ENCODE results near the gene MED29. TPM values are rescaled to one million over a fixed set of nuclear protein-coding genes. Genes with fewer than 3 reads are reported as not detected.

MED29 gene
- total and polyA plus RNA-seq, 4 donors = 17.8 to 77.7 (median 57.2) TPM

DNA sequence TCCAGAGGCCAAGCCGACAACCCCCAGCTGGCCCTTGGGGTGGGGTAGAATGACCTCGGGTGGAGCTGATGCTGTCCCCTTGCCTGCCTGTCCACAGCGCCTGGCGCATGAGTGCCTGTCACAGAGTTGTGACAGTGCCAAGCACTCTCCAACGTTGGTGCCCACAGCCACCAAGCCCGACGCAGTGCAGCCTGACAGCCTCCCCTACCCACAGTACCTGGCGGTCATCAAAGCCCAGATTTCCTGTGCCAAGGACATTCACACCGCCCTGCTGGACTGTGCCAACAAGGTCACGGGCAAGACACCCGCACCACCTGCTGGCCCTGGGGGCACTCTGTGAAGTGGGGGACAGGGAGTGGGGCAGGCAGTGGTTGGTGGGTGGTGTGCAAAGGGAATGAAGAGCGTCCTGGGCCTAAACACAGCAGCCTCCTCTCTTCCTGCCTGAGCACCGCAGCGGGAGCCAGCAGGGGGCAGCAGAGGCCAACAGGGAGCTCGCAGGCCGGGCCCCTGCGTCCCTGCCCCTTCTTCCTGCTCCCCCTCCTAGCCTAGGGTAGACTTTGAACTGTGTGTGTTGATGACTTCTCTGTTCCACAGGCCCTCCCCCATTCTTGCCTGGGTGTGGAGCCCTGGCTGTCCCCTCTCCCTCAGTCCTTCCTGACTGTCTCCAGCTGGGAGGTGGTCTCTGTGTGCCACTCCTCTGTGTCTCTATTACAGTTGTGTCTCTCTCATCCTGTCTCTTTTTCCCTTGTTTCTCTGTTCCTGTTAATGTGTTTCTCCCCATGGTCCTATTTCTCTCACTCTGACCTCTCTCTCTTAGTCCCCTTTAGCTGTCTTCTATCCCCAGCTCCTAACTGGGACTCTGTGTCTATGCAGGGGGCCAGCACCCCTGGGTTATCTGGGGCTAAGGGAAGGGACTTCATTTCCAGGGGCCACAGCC lies 6.5 kb downstream of the MED29 start:
- Histone ChIP-seq H3K27ac (ENCODE audit: low read depth, low read length) (peak overlapping the region; percentile 62), H3K4me3 (ENCODE audit: low read depth, low read length) (no peak overlapping the region)

DNA sequence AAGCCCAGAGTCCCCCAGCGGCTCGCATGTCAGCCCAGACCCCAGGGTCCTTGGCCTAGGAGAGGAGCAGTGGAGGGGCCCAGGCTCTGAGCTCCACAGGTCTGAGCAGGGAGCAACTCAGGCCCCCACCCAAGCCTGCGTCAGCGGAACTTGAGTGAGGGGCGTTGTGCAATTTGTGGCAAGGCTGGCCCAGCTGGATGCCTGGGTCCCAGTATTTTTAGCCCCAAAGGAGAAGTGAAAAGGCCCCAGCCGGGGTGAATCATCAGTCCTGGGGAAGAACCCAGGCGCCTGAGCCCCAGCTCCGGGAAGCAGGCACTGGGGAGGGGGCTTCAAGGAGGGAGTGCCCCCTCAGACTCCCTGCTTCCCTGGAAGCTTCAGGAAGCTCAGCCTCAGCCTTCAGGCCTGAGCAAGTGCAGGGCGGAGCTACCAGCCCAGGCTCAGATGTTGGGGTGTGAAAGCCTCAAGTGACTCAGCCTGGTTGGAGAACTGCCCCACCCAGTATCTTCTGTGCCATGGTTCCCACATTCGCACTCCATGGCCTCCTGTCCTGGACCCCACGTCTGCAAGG lies 7.2 kb downstream of the MED29 start:
- 93% methylated on average over 11 of the region's 11 CpGs for WGBS (ENCODE audit: insufficient coverage)
- Histone ChIP-seq H3K27ac (ENCODE audit: low read depth, low read length) (no peak overlapping the region), H3K4me3 (ENCODE audit: low read depth, low read length) (no peak overlapping the region), H3K9me3 (ENCODE audit: control insufficient read depth, insufficient read depth, low read length) (no peaks in the 10 kb centered on the region), H3K27me3 (ENCODE audit: control insufficient read depth, insufficient read depth, low read length) (peaks cover 1% of the 10 kb centered on the region), H3K36me3 (ENCODE audit: control insufficient read depth, insufficient read depth, low read length) (peaks cover 58% of the 10 kb centered on the region), H3K4me1 (ENCODE audit: control insufficient read depth, insufficient read depth, low read length) (peaks cover 31% of the 10 kb centered on the region)
- DNase-seq (ENCODE audit: low read depth in 4 of 6, low spot score in 6 of 6) = no peak

More for the DNA sequence above, 6.5 kb downstream of the MED29 start:
- WGBS (ENCODE audit: insufficient coverage) = 44% methylated on average over 13 of the region's 17 CpGs
- H3K9me3 ChIP-seq (ENCODE audit: control insufficient read depth, insufficient read depth, low read length) = no peaks in the 10 kb centered on the region
- DNase-seq (ENCODE audit: low read depth in 4 of 6, low spot score in 6 of 6) = peak in 2 of 6 donors; percentile 72 to 85
- H3K36me3 ChIP-seq (ENCODE audit: control insufficient read depth, insufficient read depth, low read length) = peaks cover 61% of the 10 kb centered on the region
- no peaks in the 10 kb centered on the region for H3K27me3 ChIP-seq (ENCODE audit: control insufficient read depth, insufficient read depth, low read length)
- peaks cover 23% of the 10 kb centered on the region for H3K4me1 ChIP-seq (ENCODE audit: control insufficient read depth, insufficient read depth, low read length)

DNA sequence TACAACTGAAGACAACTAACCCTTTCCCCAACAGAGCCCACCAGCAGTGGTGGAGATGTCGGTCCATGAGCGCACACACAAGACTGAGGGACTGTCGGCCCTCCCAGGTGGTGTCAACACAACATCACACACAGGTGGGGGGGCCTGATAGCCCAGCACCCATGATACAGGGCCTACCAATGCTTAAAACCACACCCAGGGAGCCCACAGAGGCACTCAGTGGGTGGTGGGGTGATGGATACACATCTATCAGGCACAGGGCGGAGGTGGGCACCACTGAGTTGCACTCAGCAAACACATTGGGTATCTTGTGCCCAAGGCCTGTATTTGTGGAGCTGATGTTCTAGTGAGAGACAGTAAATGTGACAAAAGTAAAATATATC lies 8.5 kb downstream of the MED29 start:
- WGBS (ENCODE audit: insufficient coverage) = 83% methylated on average over 1 of the region's 4 CpGs

DNA sequence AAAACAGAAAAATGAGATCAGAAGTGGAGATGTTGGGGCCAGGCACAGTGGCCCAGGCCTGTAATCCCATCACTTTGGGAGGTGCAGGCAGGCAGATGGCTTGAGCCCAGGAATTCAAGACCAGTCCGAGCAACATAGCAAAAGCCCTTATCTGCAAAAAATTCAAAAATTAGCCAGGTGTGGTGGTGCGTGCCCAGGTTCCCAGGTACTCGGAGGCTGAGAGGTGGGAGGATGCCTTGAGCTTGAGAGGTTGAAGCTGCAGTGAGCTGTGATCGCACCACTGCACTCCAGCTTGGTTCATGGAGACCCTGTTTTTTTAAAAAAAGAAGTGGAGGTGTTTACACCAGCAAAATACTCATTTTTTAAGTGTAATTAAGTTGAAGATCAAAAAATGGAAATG lies 8.9 kb downstream of the MED29 start:
- Histone ChIP-seq H3K9me3 (ENCODE audit: control insufficient read depth, insufficient read depth, low read length) (no peaks in the 10 kb centered on the region), H3K27me3 (ENCODE audit: control insufficient read depth, insufficient read depth, low read length) (peaks cover 6% of the 10 kb centered on the region), H3K27ac (ENCODE audit: low read depth, low read length) (no peak overlapping the region), H3K4me3 (ENCODE audit: low read depth, low read length) (no peak overlapping the region), H3K4me1 (ENCODE audit: control insufficient read depth, insufficient read depth, low read length) (peaks cover 39% of the 10 kb centered on the region), H3K36me3 (ENCODE audit: control insufficient read depth, insufficient read depth, low read length) (peaks cover 43% of the 10 kb centered on the region)
- 86% methylated on average over 2 of the region's 4 CpGs for WGBS (ENCODE audit: insufficient coverage)
- DNase-seq (ENCODE audit: low read depth in 4 of 6, low spot score in 6 of 6) = no peak

More for the DNA sequence above, 8.5 kb downstream of the MED29 start:
- Histone ChIP-seq H3K27me3 (ENCODE audit: control insufficient read depth, insufficient read depth, low read length) (peaks cover 6% of the 10 kb centered on the region), H3K4me1 (ENCODE audit: control insufficient read depth, insufficient read depth, low read length) (peaks cover 39% of the 10 kb centered on the region), H3K4me3 (ENCODE audit: low read depth, low read length) (no peak overlapping the region), H3K27ac (ENCODE audit: low read depth, low read length) (no peak overlapping the region), H3K9me3 (ENCODE audit: control insufficient read depth, insufficient read depth, low read length) (no peaks in the 10 kb centered on the region), H3K36me3 (ENCODE audit: control insufficient read depth, insufficient read depth, low read length) (peaks cover 47% of the 10 kb centered on the region)
- DNase-seq (ENCODE audit: low read depth in 4 of 6, low spot score in 6 of 6) = no peak

DNA sequence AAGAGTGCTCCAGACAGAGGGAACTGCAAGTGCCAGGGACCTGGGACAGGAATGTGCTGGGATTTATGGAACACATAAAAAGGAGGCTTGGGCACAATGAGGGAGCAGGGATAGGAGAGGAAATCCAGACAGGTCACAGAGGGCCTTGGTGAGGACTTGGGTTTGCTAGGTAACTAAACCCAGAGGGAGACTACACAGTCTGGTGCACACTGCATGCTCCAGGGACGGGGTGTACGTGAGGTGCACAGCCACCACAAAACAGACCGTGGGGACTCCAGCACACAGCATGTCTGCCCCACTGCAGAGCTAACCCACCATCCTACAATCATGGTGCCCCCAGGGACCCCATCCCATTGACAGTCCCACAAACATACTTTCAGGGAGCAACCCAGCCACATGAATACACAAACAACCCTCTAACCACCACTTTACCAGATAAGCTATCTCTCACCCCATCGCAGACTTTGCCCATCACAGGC lies 9.9 kb downstream of the MED29 start:
- Histone ChIP-seq H3K36me3 (ENCODE audit: control insufficient read depth, insufficient read depth, low read length) (peaks cover 34% of the 10 kb centered on the region), H3K27me3 (ENCODE audit: control insufficient read depth, insufficient read depth, low read length) (peaks cover 9% of the 10 kb centered on the region), H3K27ac (ENCODE audit: low read depth, low read length) (peak overlapping the region; percentile 2), H3K4me3 (ENCODE audit: low read depth, low read length) (no peak overlapping the region), H3K9me3 (ENCODE audit: control insufficient read depth, insufficient read depth, low read length) (no peaks in the 10 kb centered on the region), H3K4me1 (ENCODE audit: control insufficient read depth, insufficient read depth, low read length) (peaks cover 43% of the 10 kb centered on the region)
- no peak for DNase-seq (ENCODE audit: low read depth in 4 of 6, low spot score in 6 of 6)
- 84% methylated on average over 3 of the region's 4 CpGs for WGBS (ENCODE audit: insufficient coverage)

DNA sequence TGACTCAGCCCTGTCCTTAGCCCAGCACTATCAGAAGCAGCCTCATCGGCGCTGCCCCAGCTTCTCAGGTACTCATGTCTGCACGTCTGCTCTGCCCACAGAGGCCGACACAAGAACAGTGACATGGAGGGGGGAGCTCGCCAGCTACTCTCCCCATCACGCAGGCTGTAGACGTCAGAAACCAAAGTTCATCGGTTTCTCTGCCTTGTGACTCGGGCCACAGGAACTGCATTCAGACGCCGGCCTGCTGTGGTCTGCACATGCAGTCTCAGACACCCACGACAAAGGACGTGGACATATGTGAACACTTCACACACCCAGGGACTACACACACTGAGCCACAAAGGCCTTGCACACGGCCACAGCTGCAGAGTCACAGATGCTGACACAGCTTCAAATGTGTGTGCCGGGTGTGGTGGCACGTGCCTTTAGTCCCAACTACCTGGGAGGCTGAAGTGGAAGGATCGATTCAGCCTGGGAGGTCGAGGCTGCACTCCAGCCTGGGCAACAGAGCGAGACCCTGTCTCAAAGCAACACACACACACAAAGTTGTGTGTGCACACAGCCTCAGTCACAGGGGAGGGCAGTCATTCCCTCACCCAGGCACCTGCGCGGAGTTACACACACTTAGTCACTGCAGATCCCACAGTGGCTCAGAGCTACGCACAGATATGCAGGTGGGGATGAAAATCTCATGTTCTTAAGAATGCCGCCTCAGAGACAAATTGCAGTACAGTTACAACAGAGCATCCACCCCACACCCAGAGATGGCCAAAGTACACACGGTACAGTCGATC lies 10.6 kb downstream of the MED29 start:
- no peak for DNase-seq (ENCODE audit: low read depth in 4 of 6, low spot score in 6 of 6)
- 68% methylated on average over 22 of the region's 25 CpGs for WGBS (ENCODE audit: insufficient coverage)
- Histone ChIP-seq H3K4me1 (ENCODE audit: control insufficient read depth, insufficient read depth, low read length) (peaks cover 47% of the 10 kb centered on the region), H3K36me3 (ENCODE audit: control insufficient read depth, insufficient read depth, low read length) (peaks cover 31% of the 10 kb centered on the region), H3K27me3 (ENCODE audit: control insufficient read depth, insufficient read depth, low read length) (peaks cover 12% of the 10 kb centered on the region), H3K27ac (ENCODE audit: low read depth, low read length) (peak overlapping the region; percentile 90), H3K9me3 (ENCODE audit: control insufficient read depth, insufficient read depth, low read length) (no peaks in the 10 kb centered on the region), H3K4me3 (ENCODE audit: low read depth, low read length) (peak overlapping the region; percentile 39)

DNA sequence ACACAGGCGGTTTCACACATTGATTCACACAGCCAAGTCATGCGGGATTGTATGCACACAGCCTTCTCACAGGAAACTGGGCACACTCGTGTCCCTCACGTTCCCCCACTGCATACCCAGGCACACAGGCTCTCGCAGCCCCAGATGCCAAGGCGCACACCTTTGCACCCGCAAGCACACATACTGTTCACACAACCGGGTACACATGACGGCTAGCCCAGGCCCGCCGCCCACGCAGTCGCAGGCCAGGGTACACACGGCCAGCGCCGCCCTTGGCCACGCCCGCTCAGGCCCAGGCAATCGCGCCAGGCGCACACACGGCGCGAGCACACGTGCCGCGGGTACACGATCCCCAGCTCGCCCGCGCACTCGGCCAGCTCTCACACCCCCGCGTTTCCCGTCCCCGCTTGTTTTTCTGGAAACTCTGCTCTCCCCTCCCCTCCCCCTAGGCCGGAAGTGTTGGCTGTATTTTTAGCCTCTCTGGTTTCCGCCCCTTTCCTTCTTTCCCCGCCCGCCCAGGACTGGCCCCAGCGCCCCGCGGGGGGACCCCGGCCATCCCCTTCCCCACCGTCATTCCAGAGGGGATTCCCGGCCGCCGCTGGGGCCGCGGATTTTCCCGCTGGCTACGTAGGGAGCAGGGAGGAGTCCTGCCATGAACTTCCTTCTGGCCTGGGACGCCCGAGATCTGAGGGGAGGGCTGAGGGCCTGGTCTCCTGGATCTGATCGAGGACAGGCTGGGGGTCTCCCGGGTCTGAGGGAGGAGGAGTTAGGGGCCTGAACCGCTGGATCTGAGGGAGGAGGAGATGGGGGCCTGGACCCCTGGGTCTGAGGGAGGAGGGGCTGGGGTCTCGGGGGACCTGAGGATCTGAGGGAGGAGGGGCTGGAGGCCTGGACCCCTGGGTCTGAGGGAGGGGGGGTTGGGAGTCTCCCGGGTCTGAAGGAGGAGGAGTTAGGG lies 11.4 kb downstream of the MED29 start:
- H3K36me3 ChIP-seq (ENCODE audit: control insufficient read depth, insufficient read depth, low read length) = peaks cover 23% of the 10 kb centered on the region
- H3K4me1 ChIP-seq (ENCODE audit: control insufficient read depth, insufficient read depth, low read length) = peaks cover 50% of the 10 kb centered on the region
- H3K27ac ChIP-seq (ENCODE audit: low read depth, low read length) = peak overlapping the region; percentile 90
- H3K27me3 ChIP-seq (ENCODE audit: control insufficient read depth, insufficient read depth, low read length) = peaks cover 21% of the 10 kb centered on the region
- peak overlapping the region; percentile 39 for H3K4me3 ChIP-seq (ENCODE audit: low read depth, low read length)
- 1% methylated on average over 55 of the region's 59 CpGs for WGBS (ENCODE audit: insufficient coverage)
- no peaks in the 10 kb centered on the region for H3K9me3 ChIP-seq (ENCODE audit: control insufficient read depth, insufficient read depth, low read length)
- DNase-seq (ENCODE audit: low read depth in 4 of 6, low spot score in 6 of 6) = peak in 3 of 6 donors; percentile 45 to 90 (median 80)

DNA sequence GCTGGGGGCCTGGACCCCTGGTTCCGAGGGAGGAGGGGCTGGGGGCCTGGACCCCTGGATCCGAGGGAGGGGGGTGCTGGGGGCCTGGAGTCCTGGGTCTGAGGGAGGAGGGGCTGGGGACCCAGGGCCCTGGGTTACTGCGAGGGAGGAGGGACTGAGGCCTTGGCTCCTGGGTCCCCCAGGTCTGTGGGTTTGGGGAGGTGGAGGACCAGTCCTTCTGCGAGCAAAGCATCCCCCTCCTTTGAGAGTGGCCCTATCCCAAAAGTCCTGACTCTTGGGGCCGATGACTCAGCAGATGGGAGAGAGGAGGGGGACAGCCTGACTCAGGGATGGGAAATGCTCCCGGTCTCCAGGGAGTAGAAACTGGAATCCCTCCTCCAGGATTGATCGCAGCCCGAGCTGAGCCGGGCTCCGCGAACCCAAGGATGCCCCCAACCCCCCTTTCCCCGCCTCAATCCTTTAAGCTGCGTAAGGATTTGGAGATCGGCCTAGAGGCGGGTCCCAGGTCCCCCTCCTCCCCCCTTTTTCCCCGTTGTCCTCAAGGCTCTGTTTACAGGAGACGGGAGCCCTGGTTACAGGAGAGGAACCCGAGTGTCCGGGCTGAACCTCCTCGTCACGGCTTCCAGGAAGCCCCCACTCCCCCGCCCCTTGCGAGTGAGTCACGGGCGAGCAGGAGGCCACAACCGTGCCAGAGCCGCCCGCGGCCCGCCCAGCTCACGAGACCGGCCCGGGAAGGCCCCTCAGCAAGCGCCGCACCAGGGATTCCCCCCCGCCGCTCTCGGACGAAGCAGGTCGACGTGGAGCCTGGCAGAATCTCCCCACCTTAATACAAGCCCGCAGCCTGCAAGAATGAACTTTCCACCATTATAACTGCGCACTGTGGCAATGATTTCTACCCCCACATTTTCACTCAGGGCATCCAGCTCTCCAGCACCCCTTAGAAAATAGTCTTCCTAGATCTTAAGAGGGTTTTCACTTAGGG lies 12.4 kb downstream of the MED29 start:
- Histone ChIP-seq H3K36me3 (ENCODE audit: control insufficient read depth, insufficient read depth, low read length) (peaks cover 22% of the 10 kb centered on the region), H3K27ac (ENCODE audit: low read depth, low read length) (peak overlapping the region; percentile 90), H3K27me3 (ENCODE audit: control insufficient read depth, insufficient read depth, low read length) (peaks cover 31% of the 10 kb centered on the region), H3K4me1 (ENCODE audit: control insufficient read depth, insufficient read depth, low read length) (peaks cover 54% of the 10 kb centered on the region), H3K4me3 (ENCODE audit: low read depth, low read length) (peak overlapping the region; percentile 39), H3K9me3 (ENCODE audit: control insufficient read depth, insufficient read depth, low read length) (no peaks in the 10 kb centered on the region)
- peak in 5 of 6 donors; percentile 50 to 94 (median 70) for DNase-seq (ENCODE audit: low read depth in 4 of 6, low spot score in 6 of 6)
- WGBS (ENCODE audit: insufficient coverage) = 5% methylated on average over 42 of the region's 43 CpGs
